Hepatocyte (in vitro differentiated cells): Measurements from ENCODE around the gene CLK3. TPM values are rescaled to one million over a fixed set of nuclear protein-coding genes. Genes with fewer than 3 reads are reported as not detected.

Experiments used
- DNase-seq: peaks from one replicate; pipeline ENCODE4 v3.0.0-alpha.2; 2016; ENCODE audit warnings: low spot score
- H2AFZ ChIP-seq: fragments of 200-600 bp; sonication (generic); 2 replicates; pipeline ENCODE4 v1.6.0; 2016; ENCODE audit warnings: antibody characterized with exemption, mild to moderate bottlenecking
- H3K27ac ChIP-seq: fragments of 200-600 bp; sonication (generic); 2 replicates; pipeline ENCODE4 v1.5.1; 2016; ENCODE audit warnings: mild to moderate bottlenecking
- H3K27me3 ChIP-seq: fragments of 200-600 bp; sonication (generic); 2 replicates; pipeline ENCODE4 v1.6.1; 2016
- H3K36me3 ChIP-seq: fragments of 200-600 bp; sonication (generic); replicated peaks from 2 replicates; pipeline ENCODE4 v1.5.1; 2016; ENCODE audit warnings: low read depth; ENCODE audit not compliant: insufficient read depth
- H3K4me1 ChIP-seq: fragments of 200-600 bp; sonication (generic); 2 replicates; pipeline ENCODE4 v1.5.1; 2016; ENCODE audit warnings: mild to moderate bottlenecking, moderate library complexity; ENCODE audit not compliant: insufficient read depth
- H3K4me2 ChIP-seq: fragments of 200-600 bp; sonication (generic); 2 replicates; pipeline ENCODE4 v1.6.0; 2016
- H3K4me3 ChIP-seq: fragments of 200-600 bp; sonication (generic); 2 replicates; pipeline ENCODE4 v1.5.1; 2016; ENCODE audit warnings: mild to moderate bottlenecking
- H3K79me2 ChIP-seq: fragments of 200-600 bp; sonication (generic); 2 replicates; pipeline ENCODE4 v1.6.0; 2017; ENCODE audit warnings: mild to moderate bottlenecking
- H3K9me2 ChIP-seq: fragments of 200-600 bp; sonication (generic); replicated peaks from 2 replicates; pipeline ENCODE4 v1.6.0; 2017; ENCODE audit warnings: mild to moderate bottlenecking; ENCODE audit not compliant: insufficient read depth
- H3K9me3 ChIP-seq: fragments of 200-600 bp; sonication (generic); 2 replicates; pipeline ENCODE4 v1.5.1; 2016; ENCODE audit warnings: low read depth, mild to moderate bottlenecking
- H4K20me1 ChIP-seq: fragments of 200-600 bp; sonication (generic); 2 replicates; pipeline ENCODE4 v1.6.0; 2016; ENCODE audit warnings: mild to moderate bottlenecking; ENCODE audit not compliant: insufficient read depth, poor library complexity, severe bottlenecking
- EZH2 ChIP-seq: fragments of 200-600 bp; sonication (generic); IDR thresholded peaks from 2 replicates; pipeline ENCODE4 v1.6.1; 2016; ENCODE audit warnings: antibody characterized with exemption, mild to moderate bottlenecking, borderline replicate concordance
- EZH2phosphoT487 ChIP-seq: fragments of 200-600 bp; sonication (generic); IDR thresholded peaks from one replicate; pipeline ENCODE4 v1.6.1; 2018; ENCODE audit warnings: antibody characterized with exemption, mild to moderate bottlenecking, low read depth, moderate library complexity; ENCODE audit not compliant: unreplicated experiment, severe bottlenecking
- WGBS: methylation state at CpG from one replicate; pipeline ENCODE4 v1.1.6; 2016; ENCODE audit warnings: low lambda C conversion rate; ENCODE audit errors: missing lambda C conversion rate; 5-methylcytosine and 5-hydroxymethylcytosine counted together
- polyA plus RNA-seq: library from polyadenylated mRNA; unstranded; fragments of >200 nt; fragmentation: Nextera tagmentation; extraction: Ambion mirVana; gene quantifications from 2 replicates; pipeline ENCODE4 v1.2.1, GENCODE V29; 2016
- total RNA-seq: library from RNA; depleted of rRNA; stranded (reverse); fragments of >200 nt; gene quantifications from 2 replicates; pipeline ENCODE4 v1.2.3, GENCODE V29; 2014
- TF ChIP-seq, protein P1 (sequence below): fragments of 200-600 bp; sonication (generic); IDR thresholded peaks from 2 replicates; pipeline ENCODE4 v1.5.1; 2016; ENCODE audit warnings: antibody characterized with exemption, mild to moderate bottlenecking; ENCODE audit not compliant: poor library complexity

CLK3 gene
- total and polyA plus RNA-seq, 2 experiments from 2014 or later, result 69.0 to 71.3 TPM

DNA sequence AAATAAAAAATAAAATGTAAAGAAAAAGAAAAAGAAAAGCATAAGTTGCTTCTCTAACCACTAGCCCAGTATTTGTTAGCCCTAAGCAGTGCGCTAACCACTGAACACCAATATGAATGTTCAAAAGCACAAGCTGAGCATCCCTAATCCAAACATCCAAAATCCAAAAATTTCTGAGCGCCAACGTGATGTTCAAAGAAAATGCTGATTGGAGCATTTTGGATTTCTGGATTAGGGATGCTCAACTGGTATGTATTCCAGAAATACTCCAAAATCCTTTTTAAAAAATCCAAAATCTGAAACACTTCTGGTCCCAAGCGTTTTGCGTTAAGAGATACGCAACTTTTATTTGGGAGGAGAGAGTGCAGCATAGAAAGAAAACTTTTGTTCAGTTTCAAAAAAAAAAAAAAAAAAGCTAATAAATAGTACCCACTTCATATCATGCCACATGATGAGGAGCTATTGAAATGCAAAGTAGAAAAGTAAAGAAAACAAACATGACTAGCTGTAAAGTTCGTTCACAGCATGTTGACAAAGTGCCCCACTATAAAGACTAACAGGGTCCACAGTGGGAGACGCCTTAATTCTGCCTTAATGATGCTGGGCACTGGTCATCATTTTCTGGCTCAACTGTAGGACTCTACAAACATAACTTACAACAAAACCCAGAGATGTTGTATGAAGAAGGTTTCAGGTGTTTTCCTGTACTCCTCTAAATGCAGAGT is 47.8 kb downstream of the CLK3 start:
- Histone ChIP-seq H3K9me2 (no peaks in the 10 kb centered on the region), H3K4me2 (no peak overlapping the region), H3K36me3 (no peaks in the 10 kb centered on the region), H3K27me3 (no peaks in the 10 kb centered on the region), H3K4me3 (no peak overlapping the region), H3K27ac (peak overlapping the region; percentile 87), H3K79me2 (peaks cover 74% of the 10 kb centered on the region), H3K9me3 (no peaks in the 10 kb centered on the region), H4K20me1 (peaks cover 6% of the 10 kb centered on the region), H3K4me1 (peaks cover 23% of the 10 kb centered on the region), H2AFZ (no peak overlapping the region)
- no peak for DNase-seq
- TF ChIP-seq EZH2, result no peak
- TF ChIP-seq EZH2phosphoT487, result no peak
- TF ChIP-seq, protein P1, sequence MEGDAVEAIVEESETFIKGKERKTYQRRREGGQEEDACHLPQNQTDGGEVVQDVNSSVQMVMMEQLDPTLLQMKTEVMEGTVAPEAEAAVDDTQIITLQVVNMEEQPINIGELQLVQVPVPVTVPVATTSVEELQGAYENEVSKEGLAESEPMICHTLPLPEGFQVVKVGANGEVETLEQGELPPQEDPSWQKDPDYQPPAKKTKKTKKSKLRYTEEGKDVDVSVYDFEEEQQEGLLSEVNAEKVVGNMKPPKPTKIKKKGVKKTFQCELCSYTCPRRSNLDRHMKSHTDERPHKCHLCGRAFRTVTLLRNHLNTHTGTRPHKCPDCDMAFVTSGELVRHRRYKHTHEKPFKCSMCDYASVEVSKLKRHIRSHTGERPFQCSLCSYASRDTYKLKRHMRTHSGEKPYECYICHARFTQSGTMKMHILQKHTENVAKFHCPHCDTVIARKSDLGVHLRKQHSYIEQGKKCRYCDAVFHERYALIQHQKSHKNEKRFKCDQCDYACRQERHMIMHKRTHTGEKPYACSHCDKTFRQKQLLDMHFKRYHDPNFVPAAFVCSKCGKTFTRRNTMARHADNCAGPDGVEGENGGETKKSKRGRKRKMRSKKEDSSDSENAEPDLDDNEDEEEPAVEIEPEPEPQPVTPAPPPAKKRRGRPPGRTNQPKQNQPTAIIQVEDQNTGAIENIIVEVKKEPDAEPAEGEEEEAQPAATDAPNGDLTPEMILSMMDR, result no peak
- WGBS, result 91% methylated on average over 8 of the region's 8 CpGs

DNA sequence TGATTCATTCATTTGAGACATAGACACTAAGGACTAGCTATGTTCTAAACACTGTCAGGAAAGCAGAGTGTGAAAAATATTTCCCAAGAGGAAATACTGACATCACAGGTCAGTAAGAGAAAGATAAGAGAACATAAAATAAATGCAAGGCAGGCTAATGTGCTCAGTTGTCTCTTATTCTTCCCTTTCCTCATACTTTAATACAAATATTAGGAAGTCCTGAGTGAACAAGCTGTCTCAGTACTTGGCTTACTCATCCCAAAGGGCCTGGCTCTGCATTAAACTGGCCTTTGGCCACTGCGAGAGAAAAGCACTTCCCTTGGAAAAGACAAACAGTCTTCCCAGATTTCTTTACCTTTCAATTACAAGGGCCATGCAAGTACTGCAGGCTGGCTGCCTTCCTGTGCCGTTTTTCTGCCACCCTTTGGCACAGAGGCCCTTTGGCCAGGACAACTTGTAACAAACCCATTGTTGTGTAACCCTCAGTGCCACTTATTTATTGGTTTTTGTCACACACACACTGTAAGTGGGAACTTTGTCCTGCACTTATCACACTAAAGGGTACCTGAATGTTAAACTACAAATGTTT is 48.5 kb downstream of the CLK3 start:
- DNase-seq, result peak; percentile 63
- peaks cover 72% of the 10 kb centered on the region for H3K79me2 ChIP-seq
- WGBS, result 61% methylated on average over 2 of the region's 2 CpGs

DNA sequence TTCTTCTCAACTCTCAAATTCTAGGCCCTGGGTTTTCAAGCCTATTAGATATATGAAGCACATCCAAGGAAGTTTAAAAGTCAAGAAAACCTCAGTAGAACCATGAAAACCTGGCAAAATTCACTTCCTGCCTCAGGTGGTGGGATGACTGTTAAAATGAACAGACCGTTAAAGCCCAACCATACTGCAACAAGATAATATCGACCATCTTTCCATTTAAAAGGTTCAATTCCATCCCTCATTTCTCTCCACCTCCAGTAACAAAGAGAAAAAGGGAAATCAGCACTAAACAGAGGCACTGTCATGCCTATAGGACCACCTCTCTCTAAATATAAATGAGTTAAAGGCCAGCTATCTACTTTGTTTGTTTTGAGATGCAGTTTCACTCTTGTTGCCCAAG is 49.0 kb downstream of the CLK3 start:
- H3K27ac ChIP-seq, result peak overlapping the region; percentile 87
- H3K79me2 ChIP-seq, result peaks cover 67% of the 10 kb centered on the region
- peaks cover 23% of the 10 kb centered on the region for H3K4me1 ChIP-seq
- H3K9me3 ChIP-seq, result no peaks in the 10 kb centered on the region
- 79% methylated on average over 2 of the region's 2 CpGs for WGBS
- no peak overlapping the region for H3K4me3 ChIP-seq
- no peaks in the 10 kb centered on the region for H3K9me2 ChIP-seq
- no peaks in the 10 kb centered on the region for H3K36me3 ChIP-seq
- H3K4me2 ChIP-seq, result peak overlapping the region; percentile 3
- DNase-seq, result no peak
- TF ChIP-seq EZH2phosphoT487, result no peak
- TF ChIP-seq EZH2, result no peak
- TF ChIP-seq, protein P1, result no peak
- no peak overlapping the region for H2AFZ ChIP-seq
- peaks cover 6% of the 10 kb centered on the region for H4K20me1 ChIP-seq
- H3K27me3 ChIP-seq, result no peaks in the 10 kb centered on the region

More for the DNA sequence above, 48.5 kb downstream of the CLK3 start:
- H3K36me3 ChIP-seq, result no peaks in the 10 kb centered on the region
- H2AFZ ChIP-seq, result no peak overlapping the region
- H3K9me2 ChIP-seq, result no peaks in the 10 kb centered on the region
- H3K9me3 ChIP-seq, result no peaks in the 10 kb centered on the region
- no peak overlapping the region for H3K4me3 ChIP-seq
- peaks cover 6% of the 10 kb centered on the region for H4K20me1 ChIP-seq
- peaks cover 23% of the 10 kb centered on the region for H3K4me1 ChIP-seq
- peak overlapping the region; percentile 3 for H3K4me2 ChIP-seq
- H3K27ac ChIP-seq, result peak overlapping the region; percentile 87
- TF ChIP-seq EZH2 (no peak), EZH2phosphoT487 (no peak)
- TF ChIP-seq, protein P1, result no peak
- no peaks in the 10 kb centered on the region for H3K27me3 ChIP-seq
